ENCODE data around the gene NACC2. TPM values are rescaled to one million over a fixed set of nuclear protein-coding genes. Genes with fewer than 3 reads are reported as not detected.

NACC2 gene
- total and polyA plus RNA-seq, 10 of the 15 experiments (the other 5 are each of a cell fraction or from before 2014, with no cell fraction given) = 0.66 to 14.7 (median 3.5) TPM

DNA sequence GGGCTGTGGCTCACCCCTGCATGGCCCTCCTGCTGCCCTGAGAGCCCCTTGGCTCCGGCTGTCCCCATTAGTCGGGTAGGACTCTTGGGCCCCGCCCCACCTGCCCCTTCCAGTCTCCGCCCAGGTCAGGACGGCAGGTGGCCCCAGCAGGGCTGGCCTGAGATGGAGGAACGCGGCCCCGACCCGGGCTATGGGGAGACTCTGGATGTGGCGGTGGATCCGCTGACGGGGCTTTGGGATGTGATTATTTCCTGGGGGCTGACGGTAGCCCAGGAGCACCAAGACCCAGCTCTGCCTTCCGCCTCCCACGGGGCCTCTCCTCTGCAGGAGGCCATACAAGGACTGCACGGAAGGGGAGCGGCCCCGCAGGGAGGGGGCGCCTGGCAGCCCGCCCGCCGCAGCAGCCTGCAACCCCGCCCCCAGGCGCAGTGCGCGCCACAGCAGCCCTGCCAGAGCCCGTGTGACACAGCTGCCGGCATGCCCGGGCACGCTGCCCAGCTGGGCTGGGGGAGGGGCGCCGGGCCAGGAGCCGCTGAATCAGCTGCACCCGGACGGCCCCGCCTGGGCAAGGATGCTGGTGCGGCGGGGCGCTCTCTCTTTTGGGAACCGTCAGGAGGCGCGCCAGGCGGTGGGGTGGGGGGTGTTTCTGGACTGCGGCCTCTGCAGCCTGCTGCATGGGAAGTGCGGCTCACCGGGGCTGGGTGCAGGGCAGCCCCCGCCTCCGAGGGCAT is 14.4 kb upstream of the NACC2 start (continued):
- TF ChIP-seq MXI1 (IDR thresholded peaks at IDR 0.05; ENCODE audit: low read depth, low read length) (peak; percentile 92), ESRRA (IDR thresholded peaks at IDR 0.05; ENCODE audit: low read length) (no peak), ZNF592 (IDR thresholded peaks at IDR 0.05) (peak; percentile 69; the same call in 1 of the 2 replicates), TCF3 (IDR thresholded peaks at IDR 0.05; ENCODE audit: borderline replicate concordance, insufficient read depth, low read depth, low read length) (peak; percentile 100), NFYA (IDR thresholded peaks at IDR 0.05; ENCODE audit: borderline replicate concordance, low read depth, low read length) (no peak), STAT1 (conservative IDR thresholded peaks at IDR 0.05) (0 out of 2 replicates have a peak, but pooled peaks have one; percentile 49), HSF1 (IDR thresholded peaks at IDR 0.05; ENCODE audit: low read depth, low read length) (0 out of 2 replicates have a peak, but pooled peaks have one; percentile 31), RB1 (IDR thresholded peaks at IDR 0.05; ENCODE audit: borderline replicate concordance) (peak; percentile 89; the same call in 1 of the 2 replicates), KLF5 (IDR thresholded peaks at IDR 0.05; ENCODE audit: partially characterized antibody) (no peak), NBN (IDR thresholded peaks at IDR 0.05) (no peak), MTA2 (IDR thresholded peaks at IDR 0.05; ENCODE audit: low read depth) (no peak), NFXL1 (IDR thresholded peaks at IDR 0.05; ENCODE audit: borderline replicate concordance) (0 out of 2 replicates have a peak, but pooled peaks have one; percentile 29)
- TF ChIP-seq, protein P1, sequence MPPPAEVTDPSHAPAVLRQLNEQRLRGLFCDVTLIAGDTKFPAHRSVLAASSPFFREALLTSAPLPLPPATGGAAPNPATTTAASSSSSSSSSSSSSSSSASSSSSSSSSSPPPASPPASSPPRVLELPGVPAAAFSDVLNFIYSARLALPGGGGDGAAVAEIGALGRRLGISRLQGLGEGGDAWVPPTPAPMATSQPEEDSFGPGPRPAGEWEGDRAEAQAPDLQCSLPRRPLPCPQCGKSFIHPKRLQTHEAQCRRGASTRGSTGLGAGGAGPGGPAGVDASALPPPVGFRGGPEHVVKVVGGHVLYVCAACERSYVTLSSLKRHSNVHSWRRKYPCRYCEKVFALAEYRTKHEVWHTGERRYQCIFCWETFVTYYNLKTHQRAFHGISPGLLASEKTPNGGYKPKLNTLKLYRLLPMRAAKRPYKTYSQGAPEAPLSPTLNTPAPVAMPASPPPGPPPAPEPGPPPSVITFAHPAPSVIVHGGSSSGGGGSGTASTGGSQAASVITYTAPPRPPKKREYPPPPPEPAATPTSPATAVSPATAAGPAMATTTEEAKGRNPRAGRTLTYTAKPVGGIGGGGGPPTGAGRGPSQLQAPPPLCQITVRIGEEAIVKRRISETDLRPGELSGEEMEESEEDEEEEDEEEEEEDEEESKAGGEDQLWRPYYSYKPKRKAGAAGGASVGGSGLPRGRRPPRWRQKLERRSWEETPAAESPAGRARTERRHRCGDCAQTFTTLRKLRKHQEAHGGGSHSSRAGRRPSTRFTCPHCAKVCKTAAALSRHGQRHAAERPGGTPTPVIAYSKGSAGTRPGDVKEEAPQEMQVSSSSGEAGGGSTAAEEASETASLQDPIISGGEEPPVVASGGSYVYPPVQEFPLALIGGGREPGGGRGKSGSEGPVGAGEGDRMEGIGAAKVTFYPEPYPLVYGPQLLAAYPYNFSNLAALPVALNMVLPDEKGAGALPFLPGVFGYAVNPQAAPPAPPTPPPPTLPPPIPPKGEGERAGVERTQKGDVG (CRISPR knock-in tag; IDR thresholded peaks at IDR 0.05) = no peak
- TF ChIP-seq, protein P2, sequence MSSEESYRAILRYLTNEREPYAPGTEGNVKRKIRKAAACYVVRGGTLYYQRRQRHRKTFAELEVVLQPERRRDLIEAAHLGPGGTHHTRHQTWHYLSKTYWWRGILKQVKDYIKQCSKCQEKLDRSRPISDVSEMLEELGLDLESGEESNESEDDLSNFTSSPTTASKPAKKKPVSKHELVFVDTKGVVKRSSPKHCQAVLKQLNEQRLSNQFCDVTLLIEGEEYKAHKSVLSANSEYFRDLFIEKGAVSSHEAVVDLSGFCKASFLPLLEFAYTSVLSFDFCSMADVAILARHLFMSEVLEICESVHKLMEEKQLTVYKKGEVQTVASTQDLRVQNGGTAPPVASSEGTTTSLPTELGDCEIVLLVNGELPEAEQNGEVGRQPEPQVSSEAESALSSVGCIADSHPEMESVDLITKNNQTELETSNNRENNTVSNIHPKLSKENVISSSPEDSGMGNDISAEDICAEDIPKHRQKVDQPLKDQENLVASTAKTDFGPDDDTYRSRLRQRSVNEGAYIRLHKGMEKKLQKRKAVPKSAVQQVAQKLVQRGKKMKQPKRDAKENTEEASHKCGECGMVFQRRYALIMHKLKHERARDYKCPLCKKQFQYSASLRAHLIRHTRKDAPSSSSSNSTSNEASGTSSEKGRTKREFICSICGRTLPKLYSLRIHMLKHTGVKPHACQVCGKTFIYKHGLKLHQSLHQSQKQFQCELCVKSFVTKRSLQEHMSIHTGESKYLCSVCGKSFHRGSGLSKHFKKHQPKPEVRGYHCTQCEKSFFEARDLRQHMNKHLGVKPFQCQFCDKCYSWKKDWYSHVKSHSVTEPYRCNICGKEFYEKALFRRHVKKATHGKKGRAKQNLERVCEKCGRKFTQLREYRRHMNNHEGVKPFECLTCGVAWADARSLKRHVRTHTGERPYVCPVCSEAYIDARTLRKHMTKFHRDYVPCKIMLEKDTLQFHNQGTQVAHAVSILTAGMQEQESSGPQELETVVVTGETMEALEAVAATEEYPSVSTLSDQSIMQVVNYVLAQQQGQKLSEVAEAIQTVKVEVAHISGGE (CRISPR knock-in tag; IDR thresholded peaks at IDR 0.05) = no peak

All from GM12878 (cell line).